GM12801 (cell line): Measurements from ENCODE around the gene YJU2.

ENCODE experiments used
- CTCF ChIP-seq: IDR thresholded peaks from one replicate; pipeline ENCODE4 v1.5.1; 2011; ENCODE audit warnings: control low read depth; ENCODE audit not compliant: insufficient read length; ENCODE audit errors: extremely low read depth

The YJU2 gene

GRCh38 chr19:4267901-4268815, 21.3 kb downstream of the YJU2 start:
- TF ChIP-seq CTCF, result no peak

GRCh38 chr19:4268816-4269430, 22.0 kb downstream of the YJU2 start:
- no peak for TF ChIP-seq CTCF

- no peak for TF ChIP-seq CTCF
Observed at GRCh38 chr19:4272894-4273293, 26.0 kb downstream of the YJU2 start.

- TF ChIP-seq CTCF, result no peak
Observed at GRCh38 chr19:4277191-4277696, 30.4 kb downstream of the YJU2 start.

GRCh38 chr19:4278010-4278409, 31.1 kb downstream of the YJU2 start:
- no peak for TF ChIP-seq CTCF

GRCh38 chr19:4278419-4279266, 31.8 kb downstream of the YJU2 start, which contains the start of gene SHD:
Gene SHD (plus strand): TSS chr19:4279266. CDS start chr19:4280064, 798 bp downstream.
- no peak for TF ChIP-seq CTCF

GRCh38 chr19:4279267-4279529, 32.3 kb downstream of the YJU2 start:
- TF ChIP-seq CTCF, result no peak
